Cardiac septum (tissue), 1 donor: Measurements from ENCODE around the gene STX16. TPM values are rescaled to one million over a fixed set of nuclear protein-coding genes. Genes with fewer than 3 reads are reported as not detected.
"Not testable (repeated sequence)": the region's sequence is repeated elsewhere in the genome, so short reads cannot be mapped to it uniquely, and the experiment has no call there.

Experiments used
- DNase-seq: peaks from one replicate; pipeline ENCODE4 v3.0.0-alpha.2; 2020; ENCODE audit warnings: low spot score
- intact Hi-C: fragments of 100-400 bp; cut with DNase I; formaldehyde crosslinking; loops from one replicate; pipeline ENCODE4 v1.14.0; 2022
- total RNA-seq: library from RNA; stranded (reverse); fragmentation: NEBNext Ultra II Directional; extraction: Animal tissue kit (Norgen Biotek cat#: 25700); gene quantifications from one replicate; pipeline ENCODE4 v1.2.1, GENCODE V29; 2021
- donor health status: DM: no; HTN: no; CAD: no.

Gene STX16
- total RNA-seq, 1 donor from 2014 or later: 33.1 TPM

GRCh38 chr20:58714923-58715351, 63.9 kb downstream of the STX16 start:
- intact Hi-C loops: no loop called here
- no peak for DNase-seq

- DNase-seq: peak; percentile 26
- intact Hi-C loops: no loop called here
These were observed 64.3 kb downstream of the STX16 start for GRCh38 chr20:58715391-58715800.

DNA sequence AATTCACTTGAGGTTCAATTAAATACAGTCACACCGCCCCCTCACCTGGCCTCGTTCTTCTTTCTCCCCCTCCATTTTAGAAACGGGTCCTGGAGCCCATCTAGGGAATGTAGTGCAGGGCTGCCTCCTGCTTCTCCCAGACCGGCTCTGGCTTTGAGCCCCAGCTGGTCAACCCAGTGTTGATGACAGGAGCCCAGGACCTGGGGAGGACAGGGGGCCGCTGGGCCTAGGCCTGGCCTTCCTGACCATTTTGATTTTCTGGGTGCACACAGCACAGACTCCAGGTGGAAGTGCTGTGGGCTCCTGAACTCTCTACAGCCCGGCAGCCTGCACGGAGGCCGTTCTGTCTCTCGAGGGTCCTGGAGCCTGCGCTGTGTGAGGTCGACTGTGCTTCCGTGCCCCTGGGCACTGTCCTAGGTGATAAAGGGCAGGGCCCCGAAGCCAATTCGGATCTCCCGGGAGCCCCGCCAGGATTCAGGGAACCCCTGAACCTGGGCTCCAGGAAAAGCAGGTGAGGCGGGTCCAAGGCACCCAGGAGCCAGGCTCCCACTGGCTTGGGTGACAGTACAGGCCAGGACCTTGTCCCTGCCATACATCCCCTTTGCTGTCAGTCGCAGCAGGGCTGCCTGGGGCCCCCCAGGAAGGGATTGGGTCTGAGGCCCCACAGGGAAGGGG, 64.9 kb downstream of the STX16 start:
- intact Hi-C loops: no loop called here
- peak; percentile 67 for DNase-seq

DNA sequence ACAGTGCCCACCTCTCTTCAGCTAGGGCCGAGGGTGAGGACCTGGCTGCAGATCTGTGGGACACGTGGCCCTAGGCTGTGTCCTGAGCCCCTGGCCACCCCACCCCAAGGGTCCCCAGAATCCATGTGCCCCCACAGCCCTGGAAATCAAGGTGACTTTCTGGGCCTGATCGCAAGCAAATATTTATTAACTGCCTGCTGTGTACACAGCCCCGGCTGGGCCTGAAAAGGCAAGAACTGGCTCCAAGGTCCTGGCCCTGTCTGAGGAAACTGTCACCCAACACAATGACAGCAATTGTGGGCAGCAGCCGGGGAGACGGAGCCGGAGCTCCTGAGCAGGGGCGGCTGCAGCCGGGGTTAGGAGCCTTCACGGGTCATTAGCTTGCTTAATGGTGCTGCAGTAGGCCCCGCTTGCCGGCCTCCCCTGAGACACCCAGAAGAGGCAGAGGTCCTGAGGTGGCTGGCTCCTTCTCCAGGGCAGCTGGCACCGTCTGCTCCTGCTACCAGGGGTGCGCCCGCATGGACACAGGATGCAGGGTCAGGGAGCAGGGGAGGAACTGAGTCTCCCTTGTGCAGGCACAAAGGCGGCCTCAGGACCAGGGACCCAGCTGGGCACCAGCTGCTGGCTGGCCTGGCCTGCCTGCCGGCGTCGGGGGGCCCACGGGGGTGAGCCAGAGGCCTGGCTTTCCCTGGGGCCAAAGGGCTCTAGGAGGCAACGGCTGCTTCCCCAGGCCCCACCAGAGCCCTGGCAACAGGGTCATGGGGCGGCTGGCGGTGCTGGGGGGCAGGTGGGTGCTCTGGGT, 65.6 kb downstream of the STX16 start:
- DNase-seq: peak; percentile 71
- intact Hi-C loops: no loop called here

DNA sequence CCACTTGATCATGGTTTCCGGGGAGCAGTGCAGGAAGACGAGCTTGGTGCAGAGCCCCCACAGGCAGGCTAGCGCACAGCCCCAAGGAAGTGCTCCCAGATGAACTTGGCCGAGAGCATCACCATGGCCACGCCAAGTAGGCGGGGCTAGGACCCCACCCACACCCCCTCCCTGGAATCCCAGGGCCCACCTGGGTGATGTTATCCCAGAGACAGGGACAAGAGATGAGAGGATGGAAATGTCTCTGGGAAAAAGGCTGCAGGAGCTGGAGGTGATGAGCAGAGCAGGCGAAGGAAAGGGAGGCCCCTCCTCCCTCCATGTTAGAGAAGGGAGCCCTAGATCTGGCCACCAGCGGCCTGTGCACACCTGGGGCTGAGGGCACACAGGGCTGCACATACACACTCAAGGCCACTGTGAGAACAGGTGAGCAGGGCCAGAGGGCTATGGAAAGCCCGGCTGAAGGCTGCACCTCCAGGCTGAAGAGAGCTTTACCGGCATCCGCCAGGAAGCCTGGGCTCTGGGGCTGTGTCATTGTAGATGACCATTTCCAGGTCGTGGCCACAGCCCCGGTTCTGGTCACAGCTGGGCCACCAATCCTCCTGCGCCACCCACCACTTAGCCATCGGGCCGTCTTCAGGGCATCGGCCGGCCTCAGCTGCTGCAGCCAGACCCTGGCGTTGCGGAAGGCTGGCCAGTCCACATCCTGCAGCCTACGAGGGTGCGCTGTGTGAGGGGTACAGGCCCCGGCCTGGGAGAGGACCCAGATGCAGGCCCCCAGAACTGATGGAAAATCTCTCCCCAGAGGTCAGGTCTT, 66.4 kb downstream of the STX16 start:
- DNase-seq: peak; percentile 70
- intact Hi-C loops: no loop called here

DNA sequence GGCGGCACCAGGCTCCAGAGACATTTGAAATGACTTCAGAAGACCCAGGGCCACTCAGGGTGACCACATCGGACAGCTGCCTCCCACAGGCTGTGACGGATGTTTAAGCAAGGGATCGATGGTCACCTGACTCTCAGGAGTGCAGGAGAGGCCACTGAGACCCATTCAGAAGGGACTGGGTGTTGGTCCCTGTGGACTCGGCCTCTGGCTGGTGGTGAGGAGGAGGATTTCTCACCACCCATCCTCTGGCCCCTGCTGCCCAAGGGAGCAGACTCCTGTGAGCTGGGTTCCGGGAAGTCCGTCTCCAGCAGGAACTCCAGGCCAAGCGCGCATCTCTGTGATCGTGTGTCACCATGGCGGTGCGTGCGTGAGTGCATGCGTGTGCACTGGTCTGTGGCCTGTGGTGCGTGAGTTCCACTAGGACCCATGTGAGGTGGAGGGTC, 67.1 kb downstream of the STX16 start:
- DNase-seq: peak; percentile 59
- intact Hi-C loops: no loop called here

- intact Hi-C loops: no loop called here
- peak; percentile 66 for DNase-seq
These were observed 67.6 kb downstream of the STX16 start for GRCh38 chr20:58718729-58719128.

- no peak for DNase-seq
- intact Hi-C loops: no loop called here
These were observed 68.2 kb downstream of the STX16 start for GRCh38 chr20:58719258-58719657.

- peak; percentile 14 for DNase-seq
- intact Hi-C loops: no loop called here
These were observed 68.9 kb downstream of the STX16 start for GRCh38 chr20:58719971-58720371.

DNA sequence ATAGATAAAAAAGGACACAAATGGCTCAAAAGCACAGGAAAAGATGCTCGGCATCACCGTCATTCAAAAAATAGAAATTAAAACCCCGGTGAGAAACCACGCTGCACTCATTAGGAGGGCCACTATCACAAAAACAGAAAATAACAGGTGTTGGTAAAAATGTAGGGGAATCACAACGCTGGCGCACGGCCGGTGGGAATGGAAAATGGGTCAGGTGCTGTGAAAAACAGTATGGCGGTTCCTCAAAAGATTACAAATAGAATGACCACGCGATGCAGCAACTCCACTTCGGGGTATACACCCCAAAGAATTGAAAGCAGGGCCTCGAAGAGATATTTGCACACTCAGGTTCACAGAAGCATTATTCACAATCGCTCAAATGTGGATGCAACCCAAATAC, 69.8 kb downstream of the STX16 start:
- intact Hi-C loops: no loop called here
- DNase-seq: no peak

DNA sequence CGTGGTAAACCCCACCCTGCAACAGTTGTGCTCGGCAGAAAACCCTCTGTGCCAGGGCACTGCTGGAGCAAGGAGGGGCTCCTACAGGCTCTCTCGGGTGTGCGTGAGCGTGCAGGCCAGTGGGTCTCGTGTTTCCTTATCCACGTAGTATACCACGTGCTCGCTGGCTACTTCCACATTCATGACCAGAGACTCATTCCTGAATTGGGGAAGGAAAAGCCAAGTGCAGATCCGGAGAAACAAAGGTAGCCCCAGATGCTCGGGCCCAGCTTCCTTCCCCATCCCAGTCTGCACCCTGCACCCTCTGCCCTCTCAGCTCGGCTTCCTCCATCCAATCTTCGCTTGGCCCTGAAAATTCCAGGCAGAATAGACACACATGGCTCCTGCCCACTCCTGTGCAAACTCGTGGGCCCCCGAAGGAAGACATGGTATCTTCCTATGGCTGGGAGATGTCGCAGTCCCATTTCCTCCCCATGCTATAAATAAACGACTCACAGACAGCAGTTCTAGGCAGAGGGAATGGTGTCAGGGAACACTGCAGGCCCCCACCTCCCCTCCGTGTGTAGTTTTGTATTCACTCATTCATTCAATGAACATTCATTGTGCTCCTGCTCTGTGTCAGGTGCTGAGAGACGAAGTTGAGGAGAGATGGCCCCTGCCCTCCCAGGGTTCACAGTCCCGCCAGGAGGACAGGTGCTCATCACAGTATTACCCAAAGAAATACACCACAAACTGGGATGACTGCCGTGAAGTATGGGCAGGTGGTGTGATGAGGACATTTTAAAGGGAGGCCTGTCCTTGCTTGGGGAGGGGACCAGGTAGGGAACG, 71.1 kb downstream of the STX16 start:
- intact Hi-C loops: no loop called here
- peak; percentile 56 for DNase-seq

GRCh38 chr20:58722877-58723627, 72.0 kb downstream of the STX16 start:
- intact Hi-C loops: no loop called here
- peak; percentile 49 for DNase-seq

DNA sequence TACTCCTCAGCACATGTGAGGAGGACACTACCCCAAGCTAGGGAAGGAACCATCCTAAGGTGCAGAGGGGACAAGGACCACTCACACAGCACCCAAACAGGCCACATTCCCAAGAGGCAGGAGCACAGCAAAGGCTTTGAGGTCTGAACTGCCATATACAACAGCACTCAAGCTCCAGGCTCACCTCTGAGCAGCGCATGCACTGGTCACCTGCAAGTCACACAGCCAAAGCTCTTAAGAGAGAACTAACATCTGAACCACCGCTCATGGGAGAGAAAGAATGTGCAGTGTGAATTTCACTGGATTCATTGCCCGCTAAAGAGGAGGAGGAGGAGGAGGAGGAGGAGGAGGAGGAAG, 72.5 kb downstream of the STX16 start:
- DNase-seq: no peak
- intact Hi-C loops: no loop called here

DNA sequence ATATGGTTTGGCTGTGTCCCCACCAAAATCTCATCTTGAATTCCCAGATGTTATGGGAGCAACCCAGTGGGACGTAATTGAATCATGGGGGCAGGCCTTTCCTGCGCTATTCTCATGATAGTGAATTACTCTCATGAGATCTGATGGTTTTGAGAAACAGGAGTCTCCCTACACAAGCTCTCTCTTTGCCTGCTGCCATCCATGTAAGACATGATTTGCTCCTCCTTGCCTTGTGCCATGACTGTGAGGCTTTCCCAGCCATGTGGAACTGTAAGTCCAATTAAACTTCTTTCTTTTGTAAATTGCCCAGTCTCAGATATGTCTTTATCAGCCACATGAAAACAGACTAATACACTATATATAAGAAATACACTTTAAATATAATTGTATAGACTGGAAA, 75.1 kb downstream of the STX16 start:
- intact Hi-C loops: not testable (repeated sequence)
- peak; percentile 27 for DNase-seq

Other genes starting within 250 kb of the STX16 start
- gene APCDD1L, start 135.9 kb upstream of the STX16 start, total RNA-seq: 1.4 TPM
- gene NPEPL1, start 41.5 kb downstream of the STX16 start, total RNA-seq: 31.5 TPM
- gene GNAS-AS1, start 199.6 kb downstream of the STX16 start, total RNA-seq: 0.75 TPM
- gene GNAS, start 201.4 kb downstream of the STX16 start, total RNA-seq: 1,579 TPM